B cell (primary cell): ENCODE measurements around the gene DHRS12. TPM values are rescaled to one million over a fixed set of nuclear protein-coding genes. Genes with fewer than 3 reads are reported as not detected.

ENCODE experiments used
- ATAC-seq: fragments of 200-7000 bp; cut with Tn5 transposase; one replicate; pipeline ENCODE4 v1.10.0; 2021; ENCODE audit warnings: low read depth, mild to moderate bottlenecking, moderate number of reproducible peaks, moderate library complexity
- CTCF ChIA-PET: fragments of 350-600 bp; sonication (Branson Sonifier 250); formaldehyde crosslinking; loops from one replicate; lab custom pipeline; 2021; ENCODE audit warnings: antibody characterized with exemption, inconsistent platforms; lab: Charles Lee
- POLR2A ChIA-PET: fragments of 350-600 bp; sonication (Branson Sonifier 250); formaldehyde crosslinking; loops from one replicate; lab custom pipeline; 2021; ENCODE audit warnings: antibody characterized with exemption; lab: Charles Lee
- DNase-seq: peaks from one replicate; pipeline ENCODE4 v3.0.0; 2013
- H2AFZ ChIP-seq: 2 replicates; pipeline ENCODE4 v1.6.1; 2012; ENCODE audit warnings: mild to moderate bottlenecking, low read depth, low read length; ENCODE audit not compliant: insufficient read depth, poor library complexity, severe bottlenecking
- H3K27ac ChIP-seq, 2 donors: 1 replicate in 1 of 2; 2 replicates in 1 of 2; pipeline ENCODE4 v1.5.1; 2012 to 2013; ENCODE audit warnings: low read length in 2 of 2, mild to moderate bottlenecking in 2 of 2, moderate library complexity in 1 of 2
- H3K27me3 ChIP-seq, 4 experiments: fragments of 200-600 bp in 1 of 4; sonication (generic) in 1 of 4; replicated peaks in 1 of 4; 1 replicate in 2 of 4; 2 replicates in 2 of 4; pipeline versions ENCODE4 v1.6.1 to v1.7.0; 2013 to 2016; ENCODE audit warnings: low read length in 3 of 4, mild to moderate bottlenecking in 2 of 4, mixed read lengths in 1 of 4, moderate library complexity in 1 of 4; ENCODE audit not compliant: insufficient read depth in 4 of 4, control insufficient read depth in 3 of 4; ENCODE audit errors: control extremely low read depth in 1 of 4
- H3K36me3 ChIP-seq, 2 experiments: replicated peaks in 1 of 2; 1 replicate in 1 of 2; 2 replicates in 1 of 2; pipeline versions ENCODE4 v1.6.1 to v1.7.1; 2013; ENCODE audit warnings: low read length in 1 of 2; ENCODE audit not compliant: insufficient read depth in 2 of 2, control insufficient read depth in 1 of 2; ENCODE audit errors: control extremely low read depth in 1 of 2, extremely low read depth in 1 of 2
- H3K4me1 ChIP-seq, 2 donors: fragments of 200-600 bp in 1 of 2; sonication (generic) in 1 of 2; 1 replicate in 1 of 2; 2 replicates in 1 of 2; pipeline versions ENCODE4 v1.5.1 to v1.6.1; 2013 to 2017; ENCODE audit warnings: low read length in 2 of 2; ENCODE audit not compliant: control insufficient read depth in 2 of 2, insufficient read depth in 2 of 2
- H3K4me2 ChIP-seq: replicated peaks from 2 replicates; pipeline ENCODE3; 2012; ENCODE audit warnings: mild to moderate bottlenecking, low read depth, low read length; ENCODE audit not compliant: poor library complexity, severe bottlenecking
- H3K4me3 ChIP-seq, 5 experiments: fragments of 200-600 bp in 1 of 5; sonication (generic) in 1 of 5; 1 replicate in 3 of 5; 2 replicates in 2 of 5; pipeline versions ENCODE4 v1.5.1 to v1.7.0; 2011 to 2016; ENCODE audit warnings: low read length in 4 of 5, mild to moderate bottlenecking in 4 of 5, low read depth in 2 of 5, control low read depth in 1 of 5, moderate library complexity in 1 of 5; ENCODE audit not compliant: insufficient read depth in 1 of 5; ENCODE audit errors: control extremely low read depth in 1 of 5, extremely low read depth in 1 of 5
- H3K79me2 ChIP-seq: fragments of 200-600 bp; sonication (generic); one replicate; pipeline ENCODE4 v1.6.0; 2016; ENCODE audit warnings: low read length; ENCODE audit not compliant: control insufficient read depth, insufficient read depth
- H3K9ac ChIP-seq: fragments of 200-600 bp; sonication (generic); 2 replicates; pipeline ENCODE4 v1.6.1; 2017; ENCODE audit warnings: mild to moderate bottlenecking, low read length, moderate library complexity
- H3K9me3 ChIP-seq, 3 donors: one replicate each; pipeline versions ENCODE4 v1.6.1 to v1.7.1; 2013; ENCODE audit warnings: low read length in 2 of 3; ENCODE audit not compliant: control insufficient read depth in 2 of 3, insufficient read depth in 1 of 3; ENCODE audit errors: control extremely low read depth in 1 of 3
- H4K20me1 ChIP-seq: 2 replicates; pipeline ENCODE4 v1.6.0; 2012; ENCODE audit warnings: mild to moderate bottlenecking, low read length; ENCODE audit not compliant: insufficient read depth, control insufficient read depth, poor library complexity, severe bottlenecking
- H3K27ac Mint-ChIP-seq: one replicate; pipeline ENCODE4 v1.8.0; 2021; ENCODE audit warnings: mixed read lengths
- H3K27me3 Mint-ChIP-seq: one replicate; pipeline ENCODE4 v1.8.0; 2021; ENCODE audit warnings: mixed read lengths
- H3K4me1 Mint-ChIP-seq: one replicate; pipeline ENCODE4 v1.8.0; 2021; ENCODE audit warnings: mixed read lengths
- H3K4me3 Mint-ChIP-seq: one replicate; pipeline ENCODE4 v1.8.0; 2021; ENCODE audit warnings: mixed read lengths
- H3K9me3 Mint-ChIP-seq: one replicate; pipeline ENCODE4 v1.8.0; 2022; ENCODE audit warnings: mixed read lengths; ENCODE audit not compliant: insufficient read depth
- CTCF ChIP-seq: fragments of 200-600 bp; IDR thresholded peaks from one replicate; pipeline ENCODE4 v1.8.0; 2022; ENCODE audit warnings: antibody characterized with exemption, mild to moderate bottlenecking
- EZH2 ChIP-seq: IDR thresholded peaks from 2 replicates; pipeline ENCODE4 v1.6.1; 2012; ENCODE audit warnings: borderline replicate concordance, low read depth, mild to moderate bottlenecking, moderate library complexity, low read length; ENCODE audit not compliant: insufficient read depth, poor library complexity, severe bottlenecking
- WGBS: methylation state at CpG from one replicate; pipeline ENCODE4 v1.1.5; 2013; ENCODE audit warnings: missing lambda C conversion rate; ENCODE audit not compliant: insufficient coverage; 5-methylcytosine and 5-hydroxymethylcytosine counted together
- intact Hi-C: fragments of 100-400 bp; cut with micrococcal nuclease; formaldehyde crosslinking; loops from one replicate; pipeline ENCODE4 v1.10.0; 2022
- polyA plus RNA-seq: library from polyadenylated mRNA; depleted of rRNA; stranded (reverse); fragments of >200 nt; gene quantifications from 2 replicates; pipeline ENCODE4 v1.2.3, GENCODE V29; 2012
- total RNA-seq, 2 donors: library from RNA; stranded (reverse); fragments of 120-200 nt in 1 of 2; gene quantifications; 1 replicate in 1 of 2; 2 replicates in 1 of 2; pipeline versions ENCODE4 v1.2.3 to v1.2.4, GENCODE V29; 2013 to 2022

Gene DHRS12
- total and polyA plus RNA-seq, 2 donors (not counting 1 experiment from before 2014, with no cell fraction given), result 12.0 to 23.2 TPM

GRCh38 chr13:51807041-51807440 lies 3.1 kb upstream of the DHRS12 start:
- Mint-ChIP-seq H3K27ac (no peak overlapping the region), H3K4me3 (no peak overlapping the region), H3K27me3 (no peaks in the 10 kb centered on the region), H3K9me3 (no peaks in the 10 kb centered on the region), H3K4me1 (peaks cover 48% of the 10 kb centered on the region)
- H3K4me1 ChIP-seq, result peaks cover 32 to 39% of the 10 kb centered on the region in 2 donors
- ChIA-PET CTCF (interaction anchor here (1.6 to 2.1 kb wide), 2 partner anchors 8 to 9 kb away, joined by 9 to 10 read pairs; no protein-coding TSS in a partner anchor), POLR2A (no interaction called here)
- H3K9ac ChIP-seq, result no peak overlapping the region
- no peak overlapping the region for H3K4me2 ChIP-seq
- no peaks in the 10 kb centered on the region for H3K9me3 ChIP-seq
- H4K20me1 ChIP-seq, result no peaks in the 10 kb centered on the region
- intact Hi-C loops, result loop anchor here (10.0 kb wide), 1 partner anchor 582 kb away; the partner anchor contains the start of gene FAM124A
- no peak for TF ChIP-seq CTCF
- no peak for TF ChIP-seq EZH2
- no peaks in the 10 kb centered on the region for H3K27me3 ChIP-seq
- no peaks in the 10 kb centered on the region for H3K36me3 ChIP-seq
- no peak overlapping the region for H3K27ac ChIP-seq
- no peak overlapping the region for H3K4me3 ChIP-seq
- DNase-seq (no peak), ATAC-seq (no peak)
- H2AFZ ChIP-seq, result no peak overlapping the region
- no CpG with 5 or more reads among the region's 5 CpGs for WGBS
- H3K79me2 ChIP-seq, result no peaks in the 10 kb centered on the region

GRCh38 chr13:51806566-51806965 lies 2.6 kb upstream of the DHRS12 start:
- no peak for TF ChIP-seq EZH2
- TF ChIP-seq CTCF, result no peak
- Mint-ChIP-seq H3K27ac (peak overlapping the region; percentile 50), H3K4me1 (peaks cover 47% of the 10 kb centered on the region), H3K4me3 (no peak overlapping the region), H3K27me3 (no peaks in the 10 kb centered on the region), H3K9me3 (no peaks in the 10 kb centered on the region)
- H3K4me3 ChIP-seq, result no peak overlapping the region
- no peaks in the 10 kb centered on the region for H4K20me1 ChIP-seq
- intact Hi-C loops, result loop anchor here (10.0 kb wide), 1 partner anchor 582 kb away; the partner anchor contains the start of gene FAM124A
- H3K79me2 ChIP-seq, result no peaks in the 10 kb centered on the region
- 90% methylated on average over 1 of the region's 2 CpGs for WGBS
- DNase-seq, result peak; percentile 47
- H3K4me1 ChIP-seq, result peaks cover 27 to 36% of the 10 kb centered on the region in 2 donors
- ChIA-PET POLR2A (no interaction called here), CTCF (interaction anchor here (0.6 to 2.1 kb wide), 3 partner anchors 9 to 208 kb away, joined by 3 to 10 read pairs (median 9); no protein-coding TSS in a partner anchor)
- H3K4me2 ChIP-seq, result no peak overlapping the region
- no peaks in the 10 kb centered on the region for H3K9me3 ChIP-seq
- H3K36me3 ChIP-seq, result no peaks in the 10 kb centered on the region
- no peak overlapping the region for H2AFZ ChIP-seq
- no peak overlapping the region for H3K9ac ChIP-seq
- H3K27me3 ChIP-seq, result no peaks in the 10 kb centered on the region
- H3K27ac ChIP-seq, result no peak overlapping the region
- no peak for ATAC-seq
